Osteoblast (primary cell): ENCODE results near the gene EXOC4. TPM values are rescaled to one million over a fixed set of nuclear protein-coding genes. Genes with fewer than 3 reads are reported as not detected.
A peak's percentile ranks its signal among the peaks of the same experiment; 100 is the strongest.

Experiments used
- DNase-seq: peaks from one replicate; pipeline ENCODE4 v3.0.0; 2011; ENCODE audit warnings: low spot score, mixed read lengths; ENCODE audit not compliant: insufficient read length; ENCODE audit errors: missing footprints
- H2AFZ ChIP-seq: 2 replicates; pipeline ENCODE4 v1.6.0; 2011; ENCODE audit warnings: mild to moderate bottlenecking, low read length
- H3K27ac ChIP-seq: 2 replicates; pipeline ENCODE4 v1.5.1; 2011; ENCODE audit warnings: mild to moderate bottlenecking, low read depth, low read length, moderate library complexity
- H3K27me3 ChIP-seq: 2 replicates; pipeline ENCODE4 v1.6.0; 2012; ENCODE audit warnings: mild to moderate bottlenecking, control low read depth, inconsistent platforms, low read length, moderate library complexity; ENCODE audit not compliant: insufficient read depth
- H3K36me3 ChIP-seq: 2 replicates; pipeline ENCODE4 v1.5.1; 2011; ENCODE audit warnings: mild to moderate bottlenecking, low read length, control low read depth, moderate library complexity; ENCODE audit not compliant: insufficient read depth
- H3K4me1 ChIP-seq: 2 replicates; pipeline ENCODE4 v1.5.1; 2011; ENCODE audit warnings: mild to moderate bottlenecking, low read length, control low read depth, moderate library complexity; ENCODE audit not compliant: insufficient read depth
- H3K4me2 ChIP-seq: 2 replicates; pipeline ENCODE4 v1.6.0; 2011; ENCODE audit warnings: mild to moderate bottlenecking, low read length; ENCODE audit not compliant: insufficient read depth
- H3K4me3 ChIP-seq: fragments of 200-600 bp; sonication (generic); 3 replicates; pipeline ENCODE4 v1.5.1; 2012; ENCODE audit warnings: mild to moderate bottlenecking, low read length, inconsistent platforms; ENCODE audit not compliant: insufficient read depth
- H3K79me2 ChIP-seq: 2 replicates; pipeline ENCODE4 v1.6.0; 2012; ENCODE audit warnings: mild to moderate bottlenecking, low read length, control low read depth, inconsistent platforms; ENCODE audit not compliant: insufficient read depth
- H3K9me3 ChIP-seq: 2 replicates; pipeline ENCODE4 v1.5.1; 2011; ENCODE audit warnings: low read depth, low read length, control low read depth
- H4K20me1 ChIP-seq: 2 replicates; pipeline ENCODE4 v1.6.0; 2012; ENCODE audit warnings: mild to moderate bottlenecking, low read length, control low read depth; ENCODE audit not compliant: insufficient read depth
- CTCF ChIP-seq: IDR thresholded peaks from 2 replicates; pipeline ENCODE4 v1.5.1; 2011; ENCODE audit warnings: mild to moderate bottlenecking, low read depth, low read length, moderate library complexity; ENCODE audit errors: extremely low read depth
- total RNA-seq: library from RNA; depleted of rRNA; stranded (reverse); fragments of >200 nt; gene quantifications from 2 replicates; pipeline ENCODE4 v1.2.3, GENCODE V29; 2012

Gene EXOC4
- total RNA-seq, 1 donor = 134 TPM

GRCh38 chr7:133741078-133741477, 488.2 kb downstream of the EXOC4 start:
- H3K27me3 ChIP-seq = no peaks in the 10 kb centered on the region
- H3K36me3 ChIP-seq = no peaks in the 10 kb centered on the region
- TF ChIP-seq CTCF = no peak

GRCh38 chr7:133741703-133742102, 488.8 kb downstream of the EXOC4 start:
- no peaks in the 10 kb centered on the region for H3K79me2 ChIP-seq
- H3K4me1 ChIP-seq = no peaks in the 10 kb centered on the region
- H3K36me3 ChIP-seq = no peaks in the 10 kb centered on the region
- no peak overlapping the region for H3K4me3 ChIP-seq
- no peak for TF ChIP-seq CTCF
- H2AFZ ChIP-seq = no peak overlapping the region
- no peaks in the 10 kb centered on the region for H4K20me1 ChIP-seq
- DNase-seq = no peak
- no peaks in the 10 kb centered on the region for H3K27me3 ChIP-seq
- H3K9me3 ChIP-seq = no peaks in the 10 kb centered on the region
- H3K27ac ChIP-seq = no peak overlapping the region
- no peak overlapping the region for H3K4me2 ChIP-seq

More at GRCh38 chr7:133741078-133741477, 488.2 kb downstream of the EXOC4 start:
- Histone ChIP-seq H2AFZ (no peak overlapping the region), H3K4me2 (no peak overlapping the region), H3K27ac (no peak overlapping the region), H3K79me2 (no peaks in the 10 kb centered on the region), H3K9me3 (no peaks in the 10 kb centered on the region), H4K20me1 (no peaks in the 10 kb centered on the region), H3K4me1 (no peaks in the 10 kb centered on the region), H3K4me3 (no peak overlapping the region)
- no peak for DNase-seq

- no peak overlapping the region for H2AFZ ChIP-seq
- H3K36me3 ChIP-seq = no peaks in the 10 kb centered on the region
- no peaks in the 10 kb centered on the region for H4K20me1 ChIP-seq
- H3K9me3 ChIP-seq = no peaks in the 10 kb centered on the region
- no peak overlapping the region for H3K4me3 ChIP-seq
- H3K4me2 ChIP-seq = no peak overlapping the region
- peak; percentile 74 for TF ChIP-seq CTCF
- H3K27ac ChIP-seq = no peak overlapping the region
- H3K27me3 ChIP-seq = no peaks in the 10 kb centered on the region
- H3K79me2 ChIP-seq = no peaks in the 10 kb centered on the region
- DNase-seq = no peak
- no peaks in the 10 kb centered on the region for H3K4me1 ChIP-seq
Observed at GRCh38 chr7:133742709-133743538, 490.0 kb downstream of the EXOC4 start.

GRCh38 chr7:133744451-133744850, 491.6 kb downstream of the EXOC4 start:
- no peaks in the 10 kb centered on the region for H3K27me3 ChIP-seq
- H3K4me2 ChIP-seq = no peak overlapping the region
- H3K4me3 ChIP-seq = no peak overlapping the region
- no peak for DNase-seq
- H3K36me3 ChIP-seq = no peaks in the 10 kb centered on the region
- H3K27ac ChIP-seq = no peak overlapping the region
- H3K9me3 ChIP-seq = no peaks in the 10 kb centered on the region
- no peaks in the 10 kb centered on the region for H3K79me2 ChIP-seq
- H3K4me1 ChIP-seq = no peaks in the 10 kb centered on the region
- no peaks in the 10 kb centered on the region for H4K20me1 ChIP-seq
- no peak for TF ChIP-seq CTCF
- no peak overlapping the region for H2AFZ ChIP-seq
